ENCODE data around the gene NME3. TPM values are rescaled to one million over a fixed set of nuclear protein-coding genes. Genes with fewer than 3 reads are reported as not detected.

The NME3 gene
- total RNA-seq, 1 donor from 2014 or later: 53.8 TPM

DNA sequence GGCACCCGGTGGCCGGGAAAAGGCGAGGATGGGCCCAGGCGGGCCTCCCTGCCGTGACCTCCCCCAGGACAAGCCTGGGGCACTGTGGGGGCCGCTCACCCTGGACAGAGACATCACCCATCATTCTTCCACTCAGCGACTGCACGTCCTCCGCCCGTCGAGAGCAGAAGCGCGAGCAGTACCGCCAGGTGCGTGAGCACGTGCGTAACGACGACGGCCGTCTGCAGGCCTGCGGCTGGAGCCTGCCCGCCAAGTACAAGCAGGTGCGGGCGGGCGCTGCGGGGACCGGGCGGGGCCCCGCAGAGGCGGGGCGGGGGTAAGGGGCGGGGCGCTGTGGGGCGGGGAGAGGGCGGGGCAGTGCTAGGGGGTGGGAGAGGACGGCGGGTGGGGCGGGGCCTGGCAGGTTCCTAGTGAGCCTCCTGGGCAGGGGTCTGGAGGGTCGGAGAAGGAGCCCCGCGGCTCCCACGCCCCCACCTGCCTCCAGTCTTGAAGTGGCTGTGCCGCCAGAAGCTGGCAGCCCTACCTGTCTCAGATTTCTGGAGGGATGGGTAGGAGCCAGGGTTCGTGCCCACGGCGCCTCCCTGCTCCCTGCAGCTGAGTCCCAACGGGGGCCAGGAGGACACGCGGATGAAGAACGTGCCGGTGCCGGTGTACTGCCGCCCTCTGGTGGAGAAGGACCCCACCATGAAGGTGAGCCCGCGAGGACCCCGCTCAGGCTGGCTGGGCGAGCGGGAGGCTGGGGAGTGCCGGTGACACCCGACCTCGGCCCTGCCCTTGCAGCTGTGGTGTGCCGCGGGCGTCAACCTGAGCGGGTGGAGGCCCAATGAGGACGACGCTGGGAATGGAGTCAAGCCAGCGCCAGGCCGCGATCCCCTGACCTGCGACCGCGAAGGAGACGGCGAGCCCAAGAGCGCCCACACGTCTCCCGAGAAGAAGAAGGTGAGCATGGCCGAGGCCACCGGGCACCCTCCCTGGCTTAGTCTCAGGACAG is 7.5 kb downstream of the NME3 start:
- peaks cover 9% of the 10 kb centered on the region for H3K36me3 Mint-ChIP-seq (ENCODE audit: low read depth)
- no peaks in the 10 kb centered on the region for H3K4me1 Mint-ChIP-seq (ENCODE audit: low read depth)
- no peak overlapping the region for H3K4me3 Mint-ChIP-seq (ENCODE audit: unreplicated experiment)

GRCh38 chr16:1762879-1763520 is 8.3 kb downstream of the NME3 start:
- Mint-ChIP-seq H3K4me3 (ENCODE audit: unreplicated experiment) (no peak overlapping the region), H3K9me3 (ENCODE audit: low read depth) (no peaks in the 10 kb centered on the region), H3K36me3 (ENCODE audit: low read depth) (peaks cover 9% of the 10 kb centered on the region), H3K27me3 (ENCODE audit: low read depth) (no peaks in the 10 kb centered on the region), H3K27ac (ENCODE audit: unreplicated experiment) (no peak overlapping the region), H3K4me1 (ENCODE audit: low read depth) (no peaks in the 10 kb centered on the region)
- no peak for DNase-seq (ENCODE audit: low spot score)
- TF ChIP-seq CTCF (IDR thresholded peaks at IDR 0.05): no peak

More for the DNA sequence above, 7.5 kb downstream of the NME3 start:
- DNase-seq (ENCODE audit: low spot score): no peak
- TF ChIP-seq CTCF (IDR thresholded peaks at IDR 0.05): peak; percentile 78
- Mint-ChIP-seq H3K27ac (ENCODE audit: unreplicated experiment) (no peak overlapping the region), H3K27me3 (ENCODE audit: low read depth) (no peaks in the 10 kb centered on the region), H3K9me3 (ENCODE audit: low read depth) (no peaks in the 10 kb centered on the region)

GRCh38 chr16:1762196-1762878 is 9.0 kb downstream of the NME3 start:
- Mint-ChIP-seq H3K9me3 (ENCODE audit: low read depth) (no peaks in the 10 kb centered on the region), H3K36me3 (ENCODE audit: low read depth) (peaks cover 9% of the 10 kb centered on the region), H3K27ac (ENCODE audit: unreplicated experiment) (no peak overlapping the region), H3K4me1 (ENCODE audit: low read depth) (no peaks in the 10 kb centered on the region), H3K4me3 (ENCODE audit: unreplicated experiment) (no peak overlapping the region), H3K27me3 (ENCODE audit: low read depth) (no peaks in the 10 kb centered on the region)
- no peak for TF ChIP-seq CTCF (IDR thresholded peaks at IDR 0.05)
- no peak for DNase-seq (ENCODE audit: low spot score)

DNA sequence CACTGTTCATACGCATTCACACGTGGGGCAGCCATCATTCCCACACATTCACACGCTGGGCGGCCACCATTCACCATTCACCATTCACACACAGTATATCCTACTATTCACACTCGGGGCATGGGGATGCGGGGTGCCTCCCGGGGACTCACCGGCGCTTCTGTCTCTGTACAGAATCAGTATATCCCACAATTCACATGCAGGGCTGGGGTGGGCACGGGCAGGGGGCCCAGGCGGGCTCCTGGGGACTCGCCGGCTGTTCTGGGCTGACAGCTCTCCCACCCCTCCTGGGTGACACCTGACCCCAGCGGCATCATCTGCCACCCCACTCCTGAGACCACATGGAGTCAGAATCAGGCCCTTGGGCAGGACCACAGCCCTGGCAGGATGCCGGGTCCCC is 9.6 kb downstream of the NME3 start:
- Mint-ChIP-seq H3K4me1 (ENCODE audit: low read depth) (no peaks in the 10 kb centered on the region), H3K27me3 (ENCODE audit: low read depth) (no peaks in the 10 kb centered on the region), H3K27ac (ENCODE audit: unreplicated experiment) (no peak overlapping the region), H3K9me3 (ENCODE audit: low read depth) (no peaks in the 10 kb centered on the region), H3K4me3 (ENCODE audit: unreplicated experiment) (no peak overlapping the region), H3K36me3 (ENCODE audit: low read depth) (peaks cover 8% of the 10 kb centered on the region)
- no peak for TF ChIP-seq CTCF (IDR thresholded peaks at IDR 0.05)
- DNase-seq (ENCODE audit: low spot score): no peak

DNA sequence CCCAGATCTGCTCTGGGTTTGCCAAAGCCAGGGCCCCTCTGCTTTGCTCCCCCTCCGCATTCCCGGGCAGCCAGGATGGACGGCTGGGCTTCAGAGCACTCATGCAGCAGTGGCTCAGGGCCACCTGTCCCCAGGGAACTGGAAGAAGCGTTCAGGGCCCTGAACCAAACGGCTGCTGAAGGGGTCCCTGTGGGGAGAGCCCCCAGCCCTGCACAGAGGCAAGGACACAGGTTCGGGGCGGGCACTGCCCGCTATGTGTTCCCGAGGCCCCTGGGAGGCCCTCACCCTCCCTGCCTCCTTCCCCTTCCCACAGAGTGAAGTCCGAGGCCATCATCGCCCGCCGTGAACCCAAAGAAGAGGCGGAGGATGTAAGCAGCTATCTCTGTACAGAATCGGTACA is 10.4 kb downstream of the NME3 start:
- Mint-ChIP-seq H3K9me3 (ENCODE audit: low read depth) (no peaks in the 10 kb centered on the region), H3K36me3 (ENCODE audit: low read depth) (peaks cover 9% of the 10 kb centered on the region), H3K4me1 (ENCODE audit: low read depth) (no peaks in the 10 kb centered on the region), H3K27me3 (ENCODE audit: low read depth) (no peaks in the 10 kb centered on the region), H3K27ac (ENCODE audit: unreplicated experiment) (no peak overlapping the region), H3K4me3 (ENCODE audit: unreplicated experiment) (no peak overlapping the region)
- no peak for DNase-seq (ENCODE audit: low spot score)
- TF ChIP-seq CTCF (IDR thresholded peaks at IDR 0.05): no peak
